GM19025 (cell line): Measurements from ENCODE around the gene CSN3.

ENCODE experiments used
- ATAC-seq: cut with Tn5 transposase; IDR thresholded peaks from one replicate; pipeline ENCODE4 v1.9.1; 2021; ENCODE audit warnings: mild to moderate bottlenecking, low read depth, moderate library complexity; ENCODE audit not compliant: unreplicated experiment

The CSN3 gene

GRCh38 chr4:70288651-70289050, 46.3 kb downstream of the CSN3 start:
- ATAC-seq, result no peak

DNA sequence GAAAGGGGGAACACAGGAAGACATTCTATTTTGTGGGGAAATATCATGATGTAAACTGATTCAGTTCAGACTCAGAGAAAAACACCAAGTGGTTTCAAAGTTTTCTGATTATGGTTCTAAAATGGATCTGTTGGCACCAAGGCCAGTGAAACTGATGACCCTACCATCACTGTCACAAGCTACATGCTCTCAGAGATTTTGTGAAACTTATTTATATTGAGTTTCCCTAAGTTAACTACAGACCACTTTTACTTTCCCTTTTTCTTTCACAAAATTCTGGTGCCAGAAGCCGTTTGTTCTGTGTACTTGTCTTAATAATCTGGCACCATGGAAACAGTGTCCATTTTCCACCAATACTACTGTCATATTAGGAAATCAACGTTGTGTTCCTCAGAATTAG, 48.9 kb downstream of the CSN3 start:
- no peak for ATAC-seq

- no peak for ATAC-seq
Measured at GRCh38 chr4:70297576-70297975, 55.2 kb downstream of the CSN3 start.

- no peak for ATAC-seq
Measured at GRCh38 chr4:70298051-70298450, 55.7 kb downstream of the CSN3 start.

GRCh38 chr4:70299643-70300042, 57.2 kb downstream of the CSN3 start:
- ATAC-seq, result no peak

DNA sequence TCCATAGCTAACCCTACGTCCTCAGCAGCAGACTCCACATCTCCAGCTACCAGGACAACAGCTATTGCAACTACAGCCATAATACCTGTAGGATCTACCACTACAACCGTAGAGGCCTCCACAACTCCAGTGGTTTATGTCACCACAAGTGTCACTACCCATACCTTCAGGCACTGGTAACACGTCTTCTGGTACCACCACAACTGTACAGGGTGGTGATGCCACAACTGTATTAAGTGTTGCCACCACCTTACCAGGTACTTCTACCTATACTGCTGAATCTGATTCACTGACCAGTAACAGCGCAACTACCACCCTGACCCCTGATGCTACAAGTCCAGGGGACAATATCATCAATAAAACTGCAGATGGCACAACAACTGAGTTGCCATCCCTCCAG, 57.8 kb downstream of the CSN3 start:
- no peak for ATAC-seq
